ENCODE data around the gene ALOX12B. TPM values are rescaled to one million over a fixed set of nuclear protein-coding genes. Genes with fewer than 3 reads are reported as not detected.

The ALOX12B gene
- total and polyA plus RNA-seq, 2 of the 13 experiments (the other 11 are each of a cell fraction or from before 2014, with no cell fraction given) = 0.13 TPM; not detected in 1

GRCh38 chr17:8056232-8056975 is 31.1 kb downstream of the ALOX12B start (continued):
- TF ChIP-seq ZNF18 (CRISPR knock-in tag; IDR thresholded peaks at IDR 0.05; ENCODE audit: insufficient replicate concordance) (peak; percentile 47), ETS1 (CRISPR knock-in tag; IDR thresholded peaks at IDR 0.05) (no peak), PLSCR1 (CRISPR knock-in tag; IDR thresholded peaks at IDR 0.05; ENCODE audit: borderline replicate concordance) (no peak), TSC22D2 (CRISPR knock-in tag; IDR thresholded peaks at IDR 0.05; ENCODE audit: borderline replicate concordance) (0 out of 2 replicates have a peak, but pooled peaks have one; percentile 45), ZNF878 (CRISPR knock-in tag; IDR thresholded peaks at IDR 0.05) (peak; percentile 46; the same call in 1 of the 2 replicates), ARID3A (IDR thresholded peaks at IDR 0.05; ENCODE audit: low read depth, low read length) (peak; percentile 42; the same call in 1 of the 2 replicates), ZNF792 (CRISPR knock-in tag; IDR thresholded peaks at IDR 0.05) (peak; percentile 96), ZNF720 (CRISPR knock-in tag; IDR thresholded peaks at IDR 0.05) (no peak), BCL6 (CRISPR knock-in tag; IDR thresholded peaks at IDR 0.05) (peak; percentile 93), SIN3A (IDR thresholded peaks at IDR 0.05; ENCODE audit: borderline replicate concordance, low read depth, low read length) (peak; percentile 93), EED (CRISPR knock-in tag; IDR thresholded peaks at IDR 0.05) (no peak), ZNF597 (CRISPR knock-in tag; IDR thresholded peaks at IDR 0.05) (no peak), ZNF354B (CRISPR knock-in tag; IDR thresholded peaks at IDR 0.05) (no peak), SP5 (CRISPR knock-in tag; IDR thresholded peaks at IDR 0.05; ENCODE audit: borderline replicate concordance, low read depth) (peak; percentile 67; the same call in 1 of the 2 replicates), ZNF563 (CRISPR knock-in tag; IDR thresholded peaks at IDR 0.05) (peak; percentile 69; the same call in 1 of the 2 replicates), ZNF782 (CRISPR knock-in tag; IDR thresholded peaks at IDR 0.05; ENCODE audit: borderline replicate concordance) (no peak; the same call in 1 of the 2 replicates), AKAP8 (CRISPR knock-in tag; IDR thresholded peaks at IDR 0.05) (peak; percentile 39; the same call in 1 of the 2 replicates), GTF3A (CRISPR knock-in tag; conservative IDR thresholded peaks at IDR 0.05) (no peak), ZNF501 (CRISPR knock-in tag; IDR thresholded peaks at IDR 0.05) (no peak), ZNF556 (CRISPR knock-in tag; IDR thresholded peaks at IDR 0.05; ENCODE audit: borderline replicate concordance) (peak; percentile 68), EEA1 (CRISPR knock-in tag; IDR thresholded peaks at IDR 0.05; ENCODE audit: borderline replicate concordance) (no peak), THYN1 (CRISPR knock-in tag; IDR thresholded peaks at IDR 0.05; ENCODE audit: borderline replicate concordance, low read depth) (no peak), MED8 (CRISPR knock-in tag; IDR thresholded peaks at IDR 0.05; ENCODE audit: insufficient replicate concordance) (peak; percentile 80)

All from HepG2 (cell line).